Panc1 (cell line): ENCODE results near the gene LAMTOR3. TPM values are rescaled to one million over a fixed set of nuclear protein-coding genes. Genes with fewer than 3 reads are reported as not detected.

ENCODE experiments used
- ATAC-seq: fragments of 200-7000 bp; cut with Tn5 transposase; 2 replicates; pipeline ENCODE4 v1.9.1; 2020; ENCODE audit warnings: mild to moderate bottlenecking, moderate library complexity
- BruUV-seq: library from RNA; stranded (reverse); fragments of 400-500 nt; replicated peaks from 2 replicates; lab custom pipeline; 2021; lab: Mats Ljungman, UMichigan
- CTCF ChIA-PET: fragments of 300-600 bp; sonication (Branson Sonifier 250); formaldehyde crosslinking; loops from one replicate; lab custom pipeline; 2022; ENCODE audit warnings: antibody characterized with exemption; lab: Charles Lee
- POLR2A ChIA-PET: fragments of 300-600 bp; sonication (Branson Sonifier 250); formaldehyde crosslinking; loops from one replicate; lab custom pipeline; 2022; ENCODE audit warnings: antibody characterized with exemption; lab: Charles Lee
- DNase-seq: peaks from one replicate; pipeline ENCODE4 v3.0.0-alpha.2; 2010; ENCODE audit warnings: low read depth, low spot score
- H3K27ac ChIP-seq: 2 replicates; pipeline ENCODE4 v1.5.1; 2011; ENCODE audit warnings: mild to moderate bottlenecking, low read length, inconsistent platforms
- H3K27me3 ChIP-seq: fragments of 200-500 bp; sonication (Bioruptor generic); 2 replicates; pipeline ENCODE4 v1.6.0; 2014; ENCODE audit warnings: low read length, inconsistent platforms; ENCODE audit not compliant: control insufficient read depth, insufficient read depth
- H3K36me3 ChIP-seq: fragments of 200-500 bp; sonication (Bioruptor generic); 2 replicates; pipeline ENCODE4 v1.5.1; 2014; ENCODE audit warnings: inconsistent platforms, mild to moderate bottlenecking, low read length, moderate library complexity; ENCODE audit not compliant: control insufficient read depth, insufficient read depth
- H3K4me1 ChIP-seq: 2 replicates; pipeline ENCODE4 v1.5.1; 2011; ENCODE audit warnings: inconsistent platforms, mild to moderate bottlenecking, low read length, moderate library complexity; ENCODE audit not compliant: control insufficient read depth, insufficient read depth
- H3K4me3 ChIP-seq, 2 experiments: 2 replicates each; pipeline ENCODE4 v1.5.1; 2011 to 2012; ENCODE audit warnings: low read depth in 2 of 2, low read length in 2 of 2, mild to moderate bottlenecking in 2 of 2, inconsistent platforms in 1 of 2, moderate library complexity in 1 of 2
- H3K9me3 ChIP-seq: fragments of 200-500 bp; sonication (Bioruptor generic); 2 replicates; pipeline ENCODE4 v1.5.1; 2014; ENCODE audit warnings: low read depth, mild to moderate bottlenecking, inconsistent platforms, low read length, moderate library complexity; ENCODE audit not compliant: control insufficient read depth, insufficient read depth
- CTCF ChIP-seq: fragments of 450-650 bp; IDR thresholded peaks from 2 replicates; pipeline ENCODE4 v1.5.1; 2017; ENCODE audit warnings: mild to moderate bottlenecking
- POLR2AphosphoS5 ChIP-seq: IDR thresholded peaks from 2 replicates; pipeline ENCODE4 v1.6.1; 2012; ENCODE audit warnings: mild to moderate bottlenecking, low read depth, low read length, moderate library complexity
- REST ChIP-seq, 2 experiments: IDR thresholded peaks; 2 replicates each; pipeline ENCODE4 v1.6.1; 2011 to 2012; ENCODE audit warnings: low read depth in 2 of 2, control low read depth in 1 of 2, low read length in 1 of 2, mild to moderate bottlenecking in 1 of 2, moderate library complexity in 1 of 2; ENCODE audit not compliant: insufficient read depth in 1 of 2
- SIN3A ChIP-seq: IDR thresholded peaks from 2 replicates; pipeline ENCODE4 v1.6.1; 2012; ENCODE audit warnings: low read depth, mild to moderate bottlenecking, low read length, moderate library complexity, borderline replicate concordance; ENCODE audit not compliant: insufficient read depth
- TCF7L2 ChIP-seq: IDR thresholded peaks from 2 replicates; pipeline ENCODE4 v1.6.1; 2011; ENCODE audit warnings: mild to moderate bottlenecking, low read depth, low read length, inconsistent platforms
- in situ Hi-C: cut with HindIII; loops from 2 replicates; pipeline ENCODE4 v1.10.0; 2016; ENCODE audit warnings: low sequenced_read_pairs, low pct_unique_long_range_greater_than_20kb
- intact Hi-C: fragments of 100-400 bp; cut with micrococcal nuclease; formaldehyde crosslinking; loops from one replicate; pipeline ENCODE4 v1.10.0; 2022; ENCODE audit not compliant: unreplicated experiment
- total RNA-seq: library from RNA; stranded (reverse); gene quantifications from one replicate; pipeline ENCODE4 v1.2.1, GENCODE V29; 2021; ENCODE audit not compliant: unreplicated experiment

The LAMTOR3 gene
- total RNA-seq, 1 experiment from 2014 or later: 20.3 TPM

GRCh38 chr4:99845179-99845578 lies 49.0 kb downstream of the LAMTOR3 start:
- no peaks in the 10 kb centered on the region for H3K9me3 ChIP-seq
- no peak overlapping the region for H3K4me3 ChIP-seq
- no peaks in the 10 kb centered on the region for H3K4me1 ChIP-seq
- TF ChIP-seq POLR2AphosphoS5 (no peak), REST (IDR thresholded peaks at IDR 0.05; ENCODE audit: insufficient read depth in 1 of 2, low read depth in 2 of 2, low read length in 1 of 2) (no peak), SIN3A (no peak), TCF7L2 (no peak), CTCF (no peak)
- no TSS peak for BruUV-seq
- ChIA-PET CTCF (no interaction called here), POLR2A (no interaction called here)
- intact Hi-C loops: no loop called here
- DNase-seq (no peak), ATAC-seq (no peak)
- no peaks in the 10 kb centered on the region for H3K36me3 ChIP-seq
- in situ Hi-C loops: no loop called here
- no peaks in the 10 kb centered on the region for H3K27me3 ChIP-seq
- H3K27ac ChIP-seq: no peak overlapping the region

- ChIA-PET POLR2A (no interaction called here), CTCF (no interaction called here)
- DNase-seq (no peak), ATAC-seq (no peak)
- H3K4me3 ChIP-seq: no peak overlapping the region
- H3K36me3 ChIP-seq: no peaks in the 10 kb centered on the region
- in situ Hi-C loops (no loop called here), intact Hi-C loops (no loop called here)
- no peak for TF ChIP-seq TCF7L2
- no peak for TF ChIP-seq POLR2AphosphoS5
- no peak for TF ChIP-seq REST (IDR thresholded peaks at IDR 0.05; ENCODE audit: insufficient read depth in 1 of 2, low read depth in 2 of 2, low read length in 1 of 2)
- TF ChIP-seq SIN3A: no peak
- no peak for TF ChIP-seq CTCF
- no peaks in the 10 kb centered on the region for H3K9me3 ChIP-seq
- no peaks in the 10 kb centered on the region for H3K27me3 ChIP-seq
- H3K27ac ChIP-seq: no peak overlapping the region
- BruUV-seq: no TSS peak
- H3K4me1 ChIP-seq: no peaks in the 10 kb centered on the region
These were observed 50.2 kb downstream of the LAMTOR3 start for GRCh38 chr4:99844048-99844447.
